ENCODE results near the gene MOK.

MOK gene

GRCh38 chr14:102210421-102211042, 94.4 kb downstream of the MOK start:
- Mint-ChIP-seq H3K9me3 (no peaks in the 10 kb centered on the region), H3K4me3 (no peak overlapping the region), H3K36me3 (ENCODE audit: low read depth) (peaks cover 32% of the 10 kb centered on the region), H3K27ac (no peak overlapping the region), H3K4me1 (peaks cover 15% of the 10 kb centered on the region), H3K27me3 (ENCODE audit: low read depth) (no peaks in the 10 kb centered on the region)
- no peak for TF ChIP-seq CTCF (IDR thresholded peaks at IDR 0.05; ENCODE audit: unreplicated experiment in 3 of 3)

DNA sequence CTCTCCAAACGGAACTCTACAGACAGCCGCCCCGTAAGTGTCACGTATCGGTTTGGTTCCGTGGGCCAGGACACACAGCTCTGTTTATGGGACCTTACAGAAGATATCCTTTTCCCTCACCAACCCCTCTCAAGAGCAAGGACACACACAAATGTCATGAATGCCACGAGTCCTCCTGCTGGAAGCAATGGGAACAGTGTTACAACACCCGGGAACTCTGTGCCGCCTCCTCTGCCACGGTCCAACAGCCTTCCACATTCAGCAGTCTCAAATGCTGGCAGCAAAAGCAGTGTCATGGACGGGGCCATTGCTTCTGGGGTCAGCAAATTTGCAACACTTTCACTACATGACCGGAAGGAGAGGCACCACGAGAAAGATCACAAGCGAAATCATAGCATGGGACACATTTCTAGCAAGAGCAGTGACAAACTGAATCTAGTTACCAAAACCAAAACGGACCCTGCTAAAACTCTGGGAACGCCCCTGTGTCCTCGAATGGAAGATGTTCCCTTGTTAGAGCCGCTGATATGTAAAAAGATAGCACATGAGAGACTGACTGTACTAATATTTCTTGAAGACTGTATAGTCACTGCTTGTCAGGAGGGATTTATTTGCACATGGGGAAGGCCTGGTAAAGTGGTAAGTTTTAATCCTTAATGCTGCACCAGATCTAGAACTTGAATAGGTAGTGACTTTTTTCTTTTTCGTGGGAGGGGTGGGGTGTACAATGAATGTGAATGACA, 95.6 kb downstream of the MOK start:
- no peaks in the 10 kb centered on the region for H3K9me3 Mint-ChIP-seq
- peaks cover 43% of the 10 kb centered on the region for H3K36me3 Mint-ChIP-seq (ENCODE audit: low read depth)
- H3K4me1 Mint-ChIP-seq, result peaks cover 5% of the 10 kb centered on the region
- no peak overlapping the region for H3K4me3 Mint-ChIP-seq
- peak overlapping the region in 2 of 3 experiments; percentile 6 to 52 for H3K27ac Mint-ChIP-seq
- peak in 2 of 3 experiments; percentile 36 to 46 for TF ChIP-seq CTCF (IDR thresholded peaks at IDR 0.05; ENCODE audit: unreplicated experiment in 3 of 3)
- no peaks in the 10 kb centered on the region for H3K27me3 Mint-ChIP-seq (ENCODE audit: low read depth)

- no peak for TF ChIP-seq CTCF (IDR thresholded peaks at IDR 0.05; ENCODE audit: unreplicated experiment in 3 of 3)
- Mint-ChIP-seq H3K27me3 (ENCODE audit: low read depth) (no peaks in the 10 kb centered on the region), H3K36me3 (ENCODE audit: low read depth) (peaks cover 50% of the 10 kb centered on the region), H3K4me1 (peaks cover 5% of the 10 kb centered on the region), H3K27ac (no peak overlapping the region), H3K4me3 (no peak overlapping the region), H3K9me3 (no peaks in the 10 kb centered on the region)
Observed at GRCh38 chr14:102208741-102209140, 96.2 kb downstream of the MOK start.

DNA sequence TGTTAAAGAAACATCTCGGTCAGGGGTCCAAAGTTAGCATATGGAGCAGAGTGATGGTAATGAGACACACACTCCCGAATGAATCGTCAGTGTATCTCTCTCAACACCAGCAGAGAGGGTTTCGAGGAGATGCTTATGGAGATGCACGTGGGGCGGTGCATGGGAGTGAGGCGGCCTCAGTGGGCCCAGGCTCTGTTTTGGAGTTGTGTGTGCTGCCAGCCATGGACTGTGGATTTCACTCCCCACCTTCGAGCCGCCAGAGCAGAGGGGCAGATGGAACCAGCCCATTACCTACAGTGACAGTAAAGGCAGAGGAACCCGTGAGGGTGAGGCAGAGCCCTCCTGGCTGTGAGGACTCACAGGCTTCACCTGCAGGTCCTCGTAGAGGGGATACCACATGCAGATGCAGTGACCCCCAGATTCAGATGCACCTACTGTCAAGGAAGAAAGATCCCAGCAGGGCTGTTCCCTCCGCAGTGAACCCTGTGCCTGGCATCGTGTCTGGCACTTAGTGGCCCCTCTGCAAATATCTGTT, 97.1 kb downstream of the MOK start:
- Mint-ChIP-seq H3K27ac (no peak overlapping the region), H3K4me1 (peaks cover 5% of the 10 kb centered on the region), H3K4me3 (no peak overlapping the region), H3K9me3 (no peaks in the 10 kb centered on the region), H3K36me3 (ENCODE audit: low read depth) (peaks cover 50% of the 10 kb centered on the region), H3K27me3 (ENCODE audit: low read depth) (no peaks in the 10 kb centered on the region)
- TF ChIP-seq CTCF (IDR thresholded peaks at IDR 0.05; ENCODE audit: unreplicated experiment in 3 of 3), result no peak

DNA sequence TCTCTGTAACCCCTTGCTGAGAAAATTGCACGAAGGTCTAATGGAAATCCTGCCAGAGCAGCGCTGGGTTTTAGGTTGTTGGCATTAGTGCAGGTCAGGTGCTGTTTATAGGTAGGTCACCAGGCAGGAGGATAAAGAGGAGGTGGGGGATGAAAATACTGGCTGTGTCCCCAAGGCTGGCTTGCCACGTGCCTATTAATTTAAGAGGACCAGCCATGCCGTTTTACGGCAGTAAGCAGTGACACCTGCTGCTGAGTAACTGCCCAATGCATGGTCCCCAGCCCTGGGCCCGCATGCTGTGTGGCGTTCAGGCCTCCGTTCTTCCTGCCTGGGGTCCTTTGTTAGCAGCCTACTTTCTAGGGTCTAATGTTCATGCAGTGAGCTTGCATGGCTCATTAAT, 98.0 kb downstream of the MOK start:
- peaks cover 5% of the 10 kb centered on the region for H3K4me1 Mint-ChIP-seq

More for the DNA sequence above, 98.0 kb downstream of the MOK start:
- no peak overlapping the region for H3K4me3 Mint-ChIP-seq
- no peak for TF ChIP-seq CTCF (IDR thresholded peaks at IDR 0.05; ENCODE audit: unreplicated experiment in 3 of 3)
- peaks cover 50% of the 10 kb centered on the region for H3K36me3 Mint-ChIP-seq (ENCODE audit: low read depth)
- H3K27ac Mint-ChIP-seq, result peak overlapping the region in 1 of 3 experiments; percentile 58
- no peaks in the 10 kb centered on the region for H3K9me3 Mint-ChIP-seq
- no peaks in the 10 kb centered on the region for H3K27me3 Mint-ChIP-seq (ENCODE audit: low read depth)

Data from nephron (organoid).